Mucosa of descending colon (tissue), 3 donors: ENCODE measurements around the gene DSE. TPM values are rescaled to one million over a fixed set of nuclear protein-coding genes. Genes with fewer than 3 reads are reported as not detected.

ENCODE experiments used
- ATAC-seq: fragments of 200-7000 bp; cut with Tn5 transposase; one replicate; pipeline ENCODE4 v1.9.1; 2020; ENCODE audit warnings: mild to moderate bottlenecking, moderate library complexity
- DNase-seq, 3 donors: peaks; one replicate each; pipeline ENCODE4 v3.0.0-alpha.2; 2020
- H3K36me3 ChIP-seq: fragments of 200-600 bp; one replicate; pipeline ENCODE4 v1.8.0; 2021; ENCODE audit warnings: low read depth, mild to moderate bottlenecking
- H3K4me1 ChIP-seq: fragments of 200-600 bp; one replicate; pipeline ENCODE4 v1.8.0; 2021; ENCODE audit warnings: low read depth, mild to moderate bottlenecking
- H3K4me3 ChIP-seq: fragments of 200-600 bp; one replicate; pipeline ENCODE4 v1.8.0; 2021; ENCODE audit warnings: mild to moderate bottlenecking
- H3K9me3 ChIP-seq: fragments of 200-600 bp; one replicate; pipeline ENCODE4 v1.8.0; 2021; ENCODE audit warnings: mild to moderate bottlenecking
- intact Hi-C, 2 donors: fragments of 100-400 bp; cut with DNase I in 1 of 2; cut with micrococcal nuclease in 1 of 2; formaldehyde crosslinking; loops; one replicate each; pipeline versions ENCODE4 v1.11.0 to v1.11.1; 2022; cut with DNase I, micrococcal nuclease
- total RNA-seq, 3 donors: library from RNA; stranded (reverse); fragmentation: NEBNext Ultra II Directional in 2 of 3; extraction: Animal tissue kit (Norgen Biotek cat#: 25700) in 2 of 3; gene quantifications; one replicate each; pipeline versions ENCODE4 v1.2.1 to v1.2.4, GENCODE V29; 2021 to 2023
- TF ChIP-seq, protein P1 (sequence below): fragments of 200-600 bp; IDR thresholded peaks from one replicate; pipeline ENCODE4 v1.8.0; 2022; ENCODE audit warnings: antibody characterized with exemption, mild to moderate bottlenecking
- donor health status: DM: no; HTN: no; CAD: no; lungs with moderate emphysema.
- donor health status: DM: no; HTN: no; CAD: no.
- donor health status: DM: no; HTN: yes; CAD: no.

Gene DSE
- total RNA-seq, 3 donors from 2014 or later, result 6.3 to 23.8 (median 14.4) TPM

DNA sequence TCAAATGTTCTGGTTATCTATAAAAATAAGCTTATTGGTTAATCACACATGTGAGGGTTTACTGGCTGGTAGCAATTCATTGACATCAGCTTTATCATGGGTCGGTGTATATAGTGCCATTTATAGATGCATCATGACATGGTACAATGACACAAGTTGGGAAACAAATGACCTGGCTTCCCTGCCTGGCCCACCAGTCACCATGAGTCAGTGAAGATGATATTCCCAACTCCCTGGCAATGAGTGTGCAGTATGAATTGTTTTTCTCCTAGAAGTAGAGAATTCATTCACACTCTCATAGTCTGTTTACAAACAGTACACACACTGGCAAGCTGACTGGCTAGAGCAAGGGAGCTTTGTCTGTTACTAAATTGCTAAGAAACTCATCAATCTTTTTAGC is 53.3 kb downstream of the DSE start:
- intact Hi-C loops, result no loop called here
- no peak overlapping the region for H3K4me3 ChIP-seq
- H3K9me3 ChIP-seq, result no peaks in the 10 kb centered on the region
- no peaks in the 10 kb centered on the region for H3K4me1 ChIP-seq
- no peak for ATAC-seq
- TF ChIP-seq, protein P1, sequence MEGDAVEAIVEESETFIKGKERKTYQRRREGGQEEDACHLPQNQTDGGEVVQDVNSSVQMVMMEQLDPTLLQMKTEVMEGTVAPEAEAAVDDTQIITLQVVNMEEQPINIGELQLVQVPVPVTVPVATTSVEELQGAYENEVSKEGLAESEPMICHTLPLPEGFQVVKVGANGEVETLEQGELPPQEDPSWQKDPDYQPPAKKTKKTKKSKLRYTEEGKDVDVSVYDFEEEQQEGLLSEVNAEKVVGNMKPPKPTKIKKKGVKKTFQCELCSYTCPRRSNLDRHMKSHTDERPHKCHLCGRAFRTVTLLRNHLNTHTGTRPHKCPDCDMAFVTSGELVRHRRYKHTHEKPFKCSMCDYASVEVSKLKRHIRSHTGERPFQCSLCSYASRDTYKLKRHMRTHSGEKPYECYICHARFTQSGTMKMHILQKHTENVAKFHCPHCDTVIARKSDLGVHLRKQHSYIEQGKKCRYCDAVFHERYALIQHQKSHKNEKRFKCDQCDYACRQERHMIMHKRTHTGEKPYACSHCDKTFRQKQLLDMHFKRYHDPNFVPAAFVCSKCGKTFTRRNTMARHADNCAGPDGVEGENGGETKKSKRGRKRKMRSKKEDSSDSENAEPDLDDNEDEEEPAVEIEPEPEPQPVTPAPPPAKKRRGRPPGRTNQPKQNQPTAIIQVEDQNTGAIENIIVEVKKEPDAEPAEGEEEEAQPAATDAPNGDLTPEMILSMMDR, result no peak
- H3K36me3 ChIP-seq, result no peaks in the 10 kb centered on the region
- no peak for DNase-seq

DNA sequence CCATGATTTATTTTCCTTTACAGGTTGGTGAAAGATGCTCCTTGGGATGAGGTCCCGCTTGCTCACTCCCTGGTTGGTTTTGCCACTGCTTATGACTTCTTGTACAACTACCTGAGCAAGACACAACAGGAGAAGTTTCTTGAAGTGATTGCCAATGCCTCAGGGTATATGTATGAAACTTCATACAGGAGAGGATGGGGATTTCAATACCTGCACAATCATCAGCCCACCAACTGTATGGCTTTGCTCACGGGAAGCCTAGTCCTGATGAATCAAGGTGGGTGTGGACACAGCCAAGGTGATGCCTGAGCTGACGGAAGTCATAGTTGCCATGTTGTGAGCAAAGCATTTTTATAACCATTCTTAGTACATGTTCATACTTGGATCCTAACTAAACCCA is 55.8 kb downstream of the DSE start:
- Histone ChIP-seq H3K4me3 (no peak overlapping the region), H3K9me3 (no peaks in the 10 kb centered on the region), H3K4me1 (no peaks in the 10 kb centered on the region), H3K36me3 (no peaks in the 10 kb centered on the region)
- DNase-seq (no peak), ATAC-seq (no peak)
- intact Hi-C loops, result no loop called here
- TF ChIP-seq, protein P1, result no peak

DNA sequence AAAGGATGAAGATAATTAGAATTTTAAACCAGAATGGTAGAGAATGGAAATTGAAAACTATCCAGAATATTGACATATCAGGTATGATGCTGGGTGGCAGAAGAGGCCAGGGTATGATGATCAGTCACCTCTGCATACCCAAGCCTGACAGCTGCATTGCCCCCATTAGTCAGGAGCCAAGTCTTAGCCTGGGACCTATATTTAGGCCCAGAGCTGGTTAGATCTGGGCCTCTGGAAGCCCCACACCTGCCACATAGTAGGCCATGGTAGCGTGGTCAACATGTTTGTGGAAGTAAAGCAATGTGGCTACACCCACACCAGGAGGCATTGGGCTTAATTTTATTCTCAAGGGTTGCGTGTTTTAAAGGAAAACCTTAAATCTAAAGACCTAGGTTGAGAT is 58.4 kb downstream of the DSE start:
- H3K36me3 ChIP-seq, result no peaks in the 10 kb centered on the region
- TF ChIP-seq, protein P1, result no peak
- ATAC-seq (no peak), DNase-seq (no peak)
- intact Hi-C loops, result no loop called here
- no peaks in the 10 kb centered on the region for H3K9me3 ChIP-seq
- no peaks in the 10 kb centered on the region for H3K4me1 ChIP-seq
- H3K4me3 ChIP-seq, result no peak overlapping the region

DNA sequence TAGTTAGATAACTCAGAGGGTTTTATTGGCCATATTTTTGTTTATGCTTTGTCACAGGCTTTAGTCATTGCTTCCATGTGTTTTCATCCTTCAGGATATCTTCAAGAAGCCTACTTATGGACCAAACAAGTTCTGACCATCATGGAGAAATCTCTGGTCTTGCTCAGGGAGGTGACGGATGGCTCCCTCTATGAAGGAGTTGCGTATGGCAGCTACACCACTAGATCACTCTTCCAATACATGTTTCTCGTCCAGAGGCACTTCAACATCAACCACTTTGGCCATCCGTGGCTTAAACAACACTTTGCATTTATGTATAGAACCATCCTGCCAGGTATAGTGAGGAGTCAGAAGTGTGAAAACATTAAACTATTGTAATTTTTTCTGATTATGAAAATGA is 60.1 kb downstream of the DSE start:
- TF ChIP-seq, protein P1, result no peak
- intact Hi-C loops, result no loop called here
- no peaks in the 10 kb centered on the region for H3K36me3 ChIP-seq
- no peaks in the 10 kb centered on the region for H3K4me1 ChIP-seq
- ATAC-seq, result no peak
- H3K9me3 ChIP-seq, result no peaks in the 10 kb centered on the region
- DNase-seq, result no peak
- H3K4me3 ChIP-seq, result no peak overlapping the region

DNA sequence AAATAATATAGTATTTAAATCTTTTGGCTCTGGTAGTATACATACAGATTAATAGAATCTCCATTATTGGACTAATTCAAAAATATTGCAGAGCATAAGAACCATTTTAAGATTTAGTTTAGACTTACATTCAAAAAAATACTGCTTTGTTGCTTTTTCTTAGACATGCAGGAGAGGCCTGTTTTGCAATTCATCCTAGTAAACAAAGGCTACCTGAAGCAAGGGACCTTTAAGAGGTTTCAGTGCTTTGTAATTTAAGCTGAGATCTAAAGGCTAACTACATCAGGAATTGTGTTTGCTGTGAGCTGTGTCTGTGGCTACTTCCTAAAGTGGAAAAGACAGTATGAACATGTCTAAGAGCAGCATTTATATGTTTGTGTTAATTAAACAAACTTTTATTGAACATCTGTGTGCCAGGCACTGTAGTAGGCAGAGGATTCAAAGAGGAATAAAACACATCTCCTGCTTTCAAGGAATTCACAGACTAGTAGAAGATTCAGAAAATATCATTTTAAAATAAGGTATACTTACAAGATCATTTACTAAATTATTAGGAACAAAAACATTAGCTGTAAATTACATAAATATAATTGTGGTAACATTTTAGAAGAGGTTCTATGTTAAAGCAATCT is 61.3 kb downstream of the DSE start:
- intact Hi-C loops, result no loop called here
- DNase-seq (no peak), ATAC-seq (no peak)
- H3K36me3 ChIP-seq, result no peaks in the 10 kb centered on the region
- TF ChIP-seq, protein P1, result no peak
- H3K4me3 ChIP-seq, result no peak overlapping the region
- no peaks in the 10 kb centered on the region for H3K4me1 ChIP-seq
- H3K9me3 ChIP-seq, result no peaks in the 10 kb centered on the region
